Activated T-cell treated with anti-CD3 and anti-CD28 coated beads, Interleukin-2, amount 50 U/mL, for 4 hours (primary cell): ENCODE measurements around the gene SLK. TPM values are rescaled to one million over a fixed set of nuclear protein-coding genes. Genes with fewer than 3 reads are reported as not detected.

Source experiments
- ATAC-seq, 2 donors: fragments of 200-7000 bp; cut with Tn5 transposase; one replicate each; pipeline ENCODE4 v1.10.0; 2021
- DNase-seq: peaks from one replicate; pipeline ENCODE4 v3.0.0-alpha.2; 2020
- H3K27me3 Mint-ChIP-seq: one replicate; pipeline ENCODE4 v1.8.0; 2021; ENCODE audit warnings: low read depth, mixed read lengths
- H3K36me3 Mint-ChIP-seq: one replicate; pipeline ENCODE4 v1.8.0; 2022; ENCODE audit warnings: mixed read lengths; ENCODE audit not compliant: insufficient read depth
- H3K4me1 Mint-ChIP-seq: one replicate; pipeline ENCODE4 v1.8.0; 2021; ENCODE audit warnings: low read depth, mixed read lengths
- H3K4me3 Mint-ChIP-seq: one replicate; pipeline ENCODE4 v1.8.0; 2021; ENCODE audit warnings: mild to moderate bottlenecking, moderate library complexity, mixed read lengths
- H3K9me3 Mint-ChIP-seq: one replicate; pipeline ENCODE4 v1.8.0; 2021; ENCODE audit warnings: mixed read lengths
- total RNA-seq, 3 donors: library from RNA; stranded (reverse); gene quantifications; one replicate each; pipeline ENCODE4 v1.2.1, GENCODE V29; 2021

Gene SLK
- total RNA-seq, 3 donors from 2014 or later, result 18.8 to 19.8 (median 19.4) TPM

DNA sequence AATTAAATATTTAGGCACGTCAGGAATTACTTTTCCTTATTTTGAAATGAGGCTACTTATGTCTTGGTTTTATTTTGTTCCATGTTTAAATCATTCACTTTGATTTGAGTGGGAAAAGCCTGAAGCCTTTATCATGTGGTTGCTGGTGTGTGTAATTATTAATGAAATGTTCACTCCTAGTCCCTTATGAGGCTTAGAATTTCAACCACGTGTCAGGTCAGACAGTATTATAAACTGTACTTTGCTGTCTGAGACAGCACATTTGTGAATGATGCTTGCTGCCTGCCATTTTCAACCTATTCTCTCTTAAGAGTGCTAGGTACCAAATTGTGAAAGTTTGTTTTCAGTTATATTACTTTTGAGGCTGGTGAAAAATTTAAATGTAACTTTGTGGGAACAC is 59.8 kb downstream of the SLK start:
- no peaks in the 10 kb centered on the region for H3K27me3 Mint-ChIP-seq
- no peak for DNase-seq
- H3K4me3 Mint-ChIP-seq, result no peak overlapping the region
- peaks cover 7% of the 10 kb centered on the region for H3K4me1 Mint-ChIP-seq
- H3K36me3 Mint-ChIP-seq, result peaks cover 38% of the 10 kb centered on the region
- ATAC-seq, result no peak
- no peaks in the 10 kb centered on the region for H3K9me3 Mint-ChIP-seq

DNA sequence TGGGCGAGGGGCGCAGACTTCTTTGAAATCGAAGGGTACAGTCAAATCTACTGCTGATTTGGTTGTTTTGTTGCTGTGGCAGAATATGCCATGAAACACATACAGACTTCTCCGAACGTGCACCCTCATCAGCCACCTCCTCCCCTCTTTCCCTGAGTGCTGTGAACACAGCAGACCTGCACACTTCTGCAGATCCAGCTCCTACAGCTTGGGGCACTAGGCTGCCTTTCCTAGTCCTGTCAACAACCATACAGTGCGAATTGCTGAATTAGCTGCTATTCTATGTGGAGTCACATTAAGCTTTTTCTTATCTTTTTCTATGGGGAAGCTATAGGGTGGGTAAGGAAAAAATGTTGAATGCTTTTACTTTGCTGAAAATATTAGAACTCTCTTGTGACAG is 61.2 kb downstream of the SLK start:
- no peaks in the 10 kb centered on the region for H3K27me3 Mint-ChIP-seq
- no peaks in the 10 kb centered on the region for H3K9me3 Mint-ChIP-seq
- ATAC-seq (peak; percentile 80 to 82), DNase-seq (no peak)
- H3K4me1 Mint-ChIP-seq, result peaks cover 7% of the 10 kb centered on the region
- H3K4me3 Mint-ChIP-seq, result no peak overlapping the region
- H3K36me3 Mint-ChIP-seq, result peaks cover 30% of the 10 kb centered on the region

DNA sequence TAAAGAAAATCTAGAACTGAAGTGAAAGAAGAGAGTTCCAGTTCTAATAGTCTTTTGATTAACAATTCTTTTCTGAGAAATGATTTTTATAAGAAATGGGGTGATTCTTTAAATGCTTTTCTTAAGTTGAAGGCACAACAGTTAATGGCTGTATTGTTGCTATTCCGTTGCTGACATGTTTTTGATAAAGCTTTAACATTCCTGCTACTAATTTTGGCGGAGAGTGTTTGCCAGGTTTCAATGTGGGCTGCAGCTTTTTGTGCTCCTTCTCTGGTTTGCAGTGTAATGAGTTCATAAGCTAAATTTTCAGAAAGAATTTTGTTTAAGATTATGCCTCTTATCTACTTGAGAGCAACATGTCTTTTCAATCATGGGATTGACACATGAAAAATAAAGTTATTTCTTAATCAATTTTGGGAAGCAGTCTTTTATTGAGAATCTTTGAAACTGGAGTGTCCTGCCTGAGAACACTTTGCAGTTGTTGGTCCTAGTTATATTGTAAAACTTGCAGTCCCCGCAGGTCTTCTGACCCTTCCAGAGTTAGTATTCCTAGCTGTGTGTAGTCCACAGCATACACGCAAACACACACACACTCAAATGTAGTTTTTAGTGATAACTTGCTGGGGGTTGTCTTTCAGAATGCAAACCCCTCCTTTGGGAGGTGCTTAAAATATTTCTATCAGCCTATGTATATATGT is 62.0 kb downstream of the SLK start:
- Mint-ChIP-seq H3K4me1 (peaks cover 7% of the 10 kb centered on the region), H3K9me3 (no peaks in the 10 kb centered on the region), H3K27me3 (no peaks in the 10 kb centered on the region), H3K4me3 (no peak overlapping the region), H3K36me3 (peaks cover 24% of the 10 kb centered on the region)
- ATAC-seq (no peak), DNase-seq (no peak)

DNA sequence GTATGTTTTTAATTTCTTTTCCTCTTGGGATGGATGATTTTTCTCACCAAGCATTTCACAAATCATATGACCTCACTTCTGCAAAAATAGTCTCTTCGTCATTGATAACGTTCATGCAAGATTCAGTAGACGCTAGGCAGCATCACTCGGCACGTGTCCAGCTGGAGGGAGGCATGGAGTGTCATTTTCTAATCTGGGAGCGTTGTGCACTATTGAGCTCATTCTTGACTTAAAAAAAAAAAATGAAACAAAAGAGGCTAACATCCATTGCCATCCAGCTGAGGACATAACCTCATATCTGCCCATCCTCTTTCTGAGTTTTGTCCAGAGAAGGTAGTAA is 62.6 kb downstream of the SLK start:
- Mint-ChIP-seq H3K27me3 (no peaks in the 10 kb centered on the region), H3K4me1 (peaks cover 7% of the 10 kb centered on the region), H3K9me3 (no peaks in the 10 kb centered on the region), H3K4me3 (no peak overlapping the region), H3K36me3 (peaks cover 19% of the 10 kb centered on the region)
- no peak for ATAC-seq
- no peak for DNase-seq

DNA sequence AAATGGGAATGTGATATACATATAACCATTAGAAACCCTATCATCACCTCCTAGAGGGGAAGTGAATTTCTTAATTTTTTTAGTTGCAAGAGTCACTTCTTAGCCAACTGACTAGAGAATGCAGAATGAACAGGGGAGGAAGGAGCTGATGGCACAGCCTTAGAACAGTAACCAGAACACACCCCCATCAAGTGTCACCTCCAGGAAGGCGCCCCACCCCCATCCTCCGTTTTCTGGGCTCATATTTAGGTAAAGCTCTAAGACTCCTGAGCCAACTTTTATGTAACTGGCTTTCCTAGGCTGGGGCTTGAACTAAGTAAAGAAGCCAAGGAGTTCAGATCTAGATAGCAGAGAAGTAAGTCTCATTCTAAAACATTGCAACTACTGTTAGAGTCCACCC is 64.7 kb downstream of the SLK start:
- Mint-ChIP-seq H3K4me1 (peaks cover 7% of the 10 kb centered on the region), H3K4me3 (no peak overlapping the region), H3K9me3 (no peaks in the 10 kb centered on the region), H3K36me3 (peaks cover 10% of the 10 kb centered on the region), H3K27me3 (no peaks in the 10 kb centered on the region)
- no peak for DNase-seq
- ATAC-seq, result no peak

DNA sequence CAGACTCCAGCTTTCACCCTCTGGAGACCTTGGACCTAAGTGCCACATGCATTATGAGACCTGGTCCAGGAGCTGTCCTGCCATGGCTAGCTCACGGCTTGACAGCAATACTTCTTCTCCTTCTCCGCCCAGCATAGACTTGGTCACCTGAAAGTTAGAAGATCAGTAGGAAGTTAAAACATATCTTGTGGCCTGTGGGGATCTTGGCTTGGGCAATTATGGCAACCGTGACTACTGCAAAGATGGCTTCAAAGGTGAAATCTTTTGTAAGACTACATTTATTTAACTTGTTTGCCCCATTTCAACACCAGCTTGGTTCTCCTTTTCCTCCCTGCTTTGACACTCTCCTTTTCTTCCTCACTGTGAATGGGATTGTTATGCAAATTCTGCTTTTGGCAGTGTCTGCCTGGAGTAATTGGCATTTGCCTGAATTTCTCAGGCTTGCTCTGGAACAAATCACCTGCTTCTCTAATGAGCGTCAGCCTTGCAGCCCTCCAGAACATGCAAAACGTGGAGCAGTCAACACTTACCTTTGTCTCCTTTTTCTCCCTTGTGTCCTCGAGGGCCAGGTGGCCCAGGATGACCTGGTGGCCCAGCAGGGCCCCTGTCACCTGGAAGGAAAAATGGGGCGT is 65.3 kb downstream of the SLK start:
- Mint-ChIP-seq H3K36me3 (peaks cover 10% of the 10 kb centered on the region), H3K9me3 (no peaks in the 10 kb centered on the region)
- no peak for DNase-seq

DNA sequence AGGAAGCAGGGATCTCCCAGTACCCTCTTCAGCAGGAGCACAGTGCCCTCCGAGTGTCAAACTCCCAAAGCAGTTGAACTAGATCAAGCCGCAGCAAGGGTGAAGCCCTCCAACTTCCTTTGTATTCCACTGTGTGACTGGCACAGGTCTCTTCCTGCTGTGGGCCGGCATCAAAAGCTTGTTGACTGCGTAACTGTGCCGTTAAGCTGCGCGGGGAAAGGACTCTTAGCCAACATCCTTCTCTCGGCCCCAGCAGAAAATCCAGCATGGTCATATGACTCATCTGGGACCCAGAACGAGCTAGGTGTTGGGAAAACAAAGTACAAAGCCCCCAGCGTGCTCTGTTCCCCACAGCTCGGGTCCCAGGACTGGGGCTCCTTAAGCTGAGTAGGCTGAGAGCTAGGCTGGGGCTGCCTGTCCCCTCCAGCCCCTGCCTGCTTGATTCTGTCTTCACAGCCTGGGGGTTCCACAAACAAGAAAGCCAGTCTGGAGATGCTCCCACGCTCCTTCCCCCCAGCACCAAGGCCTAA is 66.5 kb downstream of the SLK start:
- H3K27me3 Mint-ChIP-seq, result no peaks in the 10 kb centered on the region
- no peak for DNase-seq
- H3K4me1 Mint-ChIP-seq, result no peaks in the 10 kb centered on the region
- ATAC-seq, result no peak
- H3K36me3 Mint-ChIP-seq, result peaks cover 4% of the 10 kb centered on the region
- H3K9me3 Mint-ChIP-seq, result no peaks in the 10 kb centered on the region
- H3K4me3 Mint-ChIP-seq, result no peak overlapping the region

More for the DNA sequence above, 65.3 kb downstream of the SLK start:
- Mint-ChIP-seq H3K4me1 (peaks cover 7% of the 10 kb centered on the region), H3K4me3 (no peak overlapping the region), H3K27me3 (no peaks in the 10 kb centered on the region)
- ATAC-seq, result no peak

DNA sequence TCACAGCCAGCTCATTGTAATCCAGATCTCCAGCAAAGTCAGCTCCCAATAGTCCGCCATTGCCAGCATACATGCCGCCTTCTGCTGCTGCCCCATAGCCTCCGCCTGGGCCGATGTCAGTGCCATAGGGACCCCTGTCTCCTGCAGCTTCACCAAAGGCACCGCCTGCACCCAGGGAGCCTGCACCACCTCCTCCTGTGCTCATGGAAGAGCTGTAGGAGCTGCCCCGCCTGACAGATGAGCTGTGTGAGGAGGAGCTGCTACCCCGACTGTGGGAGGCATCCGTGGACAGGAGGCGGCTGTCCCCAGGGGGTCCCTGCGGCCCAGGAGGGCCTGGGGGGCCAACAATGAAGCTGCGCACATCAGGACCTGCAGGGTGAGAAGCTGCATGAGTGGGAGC is 67.0 kb downstream of the SLK start:
- H3K27me3 Mint-ChIP-seq, result no peaks in the 10 kb centered on the region
- H3K9me3 Mint-ChIP-seq, result no peaks in the 10 kb centered on the region
- ATAC-seq (no peak), DNase-seq (no peak)
- H3K36me3 Mint-ChIP-seq, result peaks cover 4% of the 10 kb centered on the region
- no peaks in the 10 kb centered on the region for H3K4me1 Mint-ChIP-seq
- no peak overlapping the region for H3K4me3 Mint-ChIP-seq

DNA sequence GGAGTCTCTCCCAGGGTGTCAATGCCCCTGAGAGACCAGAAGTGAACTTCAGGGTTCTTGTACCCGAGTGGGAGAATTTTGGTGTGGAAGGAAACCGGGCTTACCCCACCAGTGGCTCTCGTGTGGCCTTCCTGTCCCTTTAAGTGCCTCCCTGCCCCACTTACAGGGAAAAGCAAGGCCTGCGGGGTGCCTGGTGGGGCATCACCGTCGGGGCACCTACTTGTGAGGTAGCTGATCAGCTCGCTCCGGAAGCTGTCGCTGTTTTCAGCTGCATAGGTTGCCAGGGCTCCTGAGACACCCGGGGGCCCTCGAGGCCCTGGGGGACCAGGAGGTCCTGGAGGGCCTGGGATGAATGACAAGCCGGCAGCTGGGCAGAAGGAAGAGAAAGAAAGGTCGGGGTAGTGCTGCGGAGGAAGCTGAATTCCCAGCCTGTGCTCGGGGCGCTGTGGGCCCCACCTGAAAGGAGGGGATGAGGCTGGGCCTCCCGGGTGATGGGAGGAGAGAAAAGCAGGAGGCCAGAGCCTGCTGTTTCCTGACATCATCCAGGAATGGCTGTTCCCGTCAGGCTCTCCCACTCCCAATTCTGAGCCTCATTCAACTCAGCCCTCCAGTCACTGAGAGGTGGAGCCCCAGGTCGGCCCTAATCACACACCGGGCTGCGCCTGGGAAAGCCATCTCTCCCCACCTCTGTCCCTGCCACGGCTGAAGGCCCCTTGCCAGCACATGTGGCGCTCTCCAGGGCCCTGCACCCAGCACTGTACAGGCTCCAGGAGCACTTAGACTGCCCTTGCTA is 67.7 kb downstream of the SLK start:
- Mint-ChIP-seq H3K36me3 (peaks cover 2% of the 10 kb centered on the region), H3K4me3 (no peak overlapping the region), H3K9me3 (no peaks in the 10 kb centered on the region), H3K27me3 (no peaks in the 10 kb centered on the region), H3K4me1 (no peaks in the 10 kb centered on the region)
- DNase-seq, result no peak
- ATAC-seq, result no peak

DNA sequence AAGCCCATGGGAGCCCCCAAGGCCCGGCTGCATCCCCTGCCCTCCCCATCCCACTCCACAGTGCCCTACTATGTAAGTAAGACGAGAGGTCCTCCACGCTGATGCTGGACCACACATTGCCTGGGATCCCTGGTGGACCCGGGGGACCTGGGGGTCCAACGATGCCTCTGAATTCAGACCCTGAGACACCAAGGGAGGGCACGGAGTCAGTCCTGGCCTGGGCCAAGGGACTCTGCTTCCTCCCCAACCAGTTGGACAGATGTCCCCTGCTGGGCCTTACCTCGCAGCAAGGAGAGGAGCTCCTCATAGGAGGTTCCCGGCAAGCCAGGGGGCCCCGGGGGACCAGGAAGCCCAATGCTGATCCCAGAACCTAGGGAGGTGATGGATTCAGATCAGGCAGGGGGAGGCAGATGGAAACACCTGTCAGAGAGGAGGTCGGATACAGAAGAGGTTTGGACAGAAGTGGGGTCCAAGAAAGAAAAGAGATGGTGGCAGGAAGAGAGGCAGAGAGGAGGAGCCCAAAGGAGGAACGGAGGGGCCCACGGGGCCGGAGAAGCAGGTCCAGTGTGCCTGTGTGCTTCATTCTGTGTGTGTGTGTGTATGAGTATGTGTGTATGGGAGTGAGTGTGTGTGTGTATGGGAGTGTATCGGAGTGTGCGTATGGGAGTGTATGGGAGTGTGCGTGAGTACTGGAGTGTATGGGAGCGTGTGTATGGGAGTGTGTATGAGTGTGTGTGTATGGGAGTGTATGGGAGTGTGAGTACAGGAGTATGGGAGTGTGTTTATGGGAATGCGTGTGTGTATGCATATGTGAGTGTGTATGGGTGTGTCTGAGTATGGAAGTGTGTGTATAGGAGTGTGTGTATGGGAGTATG is 68.5 kb downstream of the SLK start:
- peak in 1 of 2 donors; percentile 10 for ATAC-seq

DNA sequence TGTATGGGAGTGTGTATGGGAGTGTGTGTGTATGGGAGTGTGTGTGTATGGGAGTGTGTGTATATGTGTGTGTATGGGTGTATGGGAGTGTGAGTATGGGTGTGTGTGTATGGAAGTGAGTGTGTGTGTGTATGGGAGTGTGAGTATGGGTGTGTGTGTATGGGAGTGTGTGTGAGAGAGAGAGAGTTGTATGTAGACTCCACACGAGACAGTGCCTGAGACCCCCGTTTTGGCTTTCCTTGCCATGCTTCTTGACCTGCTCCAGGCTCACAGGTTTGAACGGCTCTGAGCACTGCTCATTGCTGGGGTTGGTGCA is 69.1 kb downstream of the SLK start:
- peaks cover 2% of the 10 kb centered on the region for H3K36me3 Mint-ChIP-seq
- H3K27me3 Mint-ChIP-seq, result no peaks in the 10 kb centered on the region
- H3K4me3 Mint-ChIP-seq, result no peak overlapping the region
- ATAC-seq (no peak), DNase-seq (no peak)
- no peaks in the 10 kb centered on the region for H3K9me3 Mint-ChIP-seq
- H3K4me1 Mint-ChIP-seq, result no peaks in the 10 kb centered on the region

More for the DNA sequence above, 68.5 kb downstream of the SLK start:
- H3K27me3 Mint-ChIP-seq, result no peaks in the 10 kb centered on the region
- H3K36me3 Mint-ChIP-seq, result peaks cover 2% of the 10 kb centered on the region
- no peak overlapping the region for H3K4me3 Mint-ChIP-seq
- no peaks in the 10 kb centered on the region for H3K9me3 Mint-ChIP-seq
- DNase-seq, result no peak
- no peaks in the 10 kb centered on the region for H3K4me1 Mint-ChIP-seq

DNA sequence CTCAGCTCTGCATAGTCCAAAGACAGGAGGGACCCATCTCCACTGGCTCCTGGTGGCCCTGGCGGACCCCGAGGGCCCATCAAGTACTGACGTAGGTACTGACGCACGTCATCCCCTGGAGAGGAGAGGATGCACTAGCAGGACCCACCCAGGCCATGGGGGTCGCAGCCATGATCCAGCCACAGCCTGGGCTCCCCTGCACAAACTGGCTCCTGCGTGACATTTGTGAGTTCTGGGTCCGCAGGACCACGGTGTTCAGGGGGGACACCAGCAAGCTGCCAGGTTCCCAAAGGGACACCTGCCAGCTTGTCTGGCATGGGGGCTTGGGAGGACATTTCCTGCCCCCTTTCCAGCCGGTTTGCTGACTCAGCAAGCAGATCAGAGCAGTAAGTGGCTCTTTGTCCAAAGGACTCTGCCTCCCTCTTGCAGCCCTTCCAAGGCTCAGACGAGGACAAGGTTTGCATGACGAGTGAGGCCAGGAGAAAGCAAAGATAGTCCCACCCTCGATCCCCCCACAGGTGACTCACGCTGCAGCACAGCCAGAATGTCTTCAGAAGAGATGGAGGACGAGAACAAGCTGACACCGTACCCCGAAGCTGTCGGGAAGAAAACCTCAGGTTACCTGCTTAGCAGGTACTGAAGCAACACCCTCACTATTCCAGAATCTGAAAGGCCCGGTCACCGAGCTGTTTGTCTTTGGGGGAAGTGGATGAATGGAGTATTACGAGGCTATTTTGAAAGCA is 69.7 kb downstream of the SLK start:
- H3K9me3 Mint-ChIP-seq, result no peaks in the 10 kb centered on the region
- no peak for ATAC-seq
- no peaks in the 10 kb centered on the region for H3K27me3 Mint-ChIP-seq
- peaks cover 2% of the 10 kb centered on the region for H3K36me3 Mint-ChIP-seq
- no peak for DNase-seq
- H3K4me1 Mint-ChIP-seq, result no peaks in the 10 kb centered on the region
- H3K4me3 Mint-ChIP-seq, result no peak overlapping the region

DNA sequence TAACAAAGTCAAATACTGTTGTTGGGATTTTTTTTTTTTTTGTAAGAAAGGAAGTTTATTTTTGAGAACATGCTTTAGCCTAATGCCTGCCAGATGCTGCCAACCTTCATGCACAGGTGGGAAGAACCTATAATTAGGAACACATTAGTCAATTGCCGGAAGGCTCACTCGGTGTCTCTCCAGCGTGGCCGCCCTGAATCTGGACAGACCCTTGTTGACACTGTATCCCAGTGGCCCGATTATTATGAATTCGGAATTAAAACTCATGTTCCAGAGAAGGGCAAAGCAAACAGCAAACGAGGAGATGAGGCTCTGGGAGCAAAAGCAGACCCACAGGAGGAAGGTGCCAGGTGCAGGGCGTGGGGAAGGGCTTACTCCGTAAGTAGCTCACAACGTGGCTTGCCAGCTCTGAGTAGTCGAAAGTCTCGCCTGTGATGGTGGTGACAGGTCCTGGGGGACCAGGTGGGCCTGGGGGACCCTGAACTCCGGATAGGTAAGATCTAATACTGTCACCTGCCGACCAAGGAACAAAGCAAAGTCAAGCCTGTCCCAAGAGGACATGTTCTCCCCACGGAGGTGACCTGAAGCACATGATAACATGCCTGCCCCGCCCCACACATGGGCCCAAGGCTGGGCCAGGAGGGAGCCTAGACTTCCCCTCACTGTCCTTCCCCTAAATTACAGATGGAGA is 70.5 kb downstream of the SLK start:
- ATAC-seq, result no peak
- H3K9me3 Mint-ChIP-seq, result no peaks in the 10 kb centered on the region
- no peak overlapping the region for H3K4me3 Mint-ChIP-seq
- no peak for DNase-seq
- H3K27me3 Mint-ChIP-seq, result no peaks in the 10 kb centered on the region
- no peaks in the 10 kb centered on the region for H3K36me3 Mint-ChIP-seq
- H3K4me1 Mint-ChIP-seq, result no peaks in the 10 kb centered on the region
